GM18868 (cell line): ENCODE measurements around the gene KPTN.

ENCODE experiments used
- ATAC-seq: cut with Tn5 transposase; IDR thresholded peaks from one replicate; pipeline ENCODE4 v1.9.1; 2021; ENCODE audit warnings: mild to moderate bottlenecking, moderate library complexity; ENCODE audit not compliant: unreplicated experiment

KPTN gene

DNA sequence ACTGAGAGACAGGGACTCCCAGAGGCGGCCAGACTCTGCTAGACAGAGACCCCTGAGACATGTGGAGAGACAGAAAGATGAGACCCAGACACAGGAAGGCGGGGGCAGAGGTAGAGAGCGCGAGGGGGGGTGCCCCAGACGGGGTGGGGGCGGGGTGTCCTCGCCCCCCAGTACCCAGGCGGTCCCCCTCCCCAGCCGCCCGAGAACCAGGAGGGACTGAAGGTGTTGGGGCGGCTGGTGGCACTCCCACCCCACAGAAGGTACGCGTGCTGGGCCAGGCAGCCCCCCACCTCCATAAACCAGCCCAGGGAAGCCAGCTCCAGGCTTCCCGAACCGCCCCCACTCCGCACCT, 12.7 kb downstream of the KPTN start:
- ATAC-seq: no peak

DNA sequence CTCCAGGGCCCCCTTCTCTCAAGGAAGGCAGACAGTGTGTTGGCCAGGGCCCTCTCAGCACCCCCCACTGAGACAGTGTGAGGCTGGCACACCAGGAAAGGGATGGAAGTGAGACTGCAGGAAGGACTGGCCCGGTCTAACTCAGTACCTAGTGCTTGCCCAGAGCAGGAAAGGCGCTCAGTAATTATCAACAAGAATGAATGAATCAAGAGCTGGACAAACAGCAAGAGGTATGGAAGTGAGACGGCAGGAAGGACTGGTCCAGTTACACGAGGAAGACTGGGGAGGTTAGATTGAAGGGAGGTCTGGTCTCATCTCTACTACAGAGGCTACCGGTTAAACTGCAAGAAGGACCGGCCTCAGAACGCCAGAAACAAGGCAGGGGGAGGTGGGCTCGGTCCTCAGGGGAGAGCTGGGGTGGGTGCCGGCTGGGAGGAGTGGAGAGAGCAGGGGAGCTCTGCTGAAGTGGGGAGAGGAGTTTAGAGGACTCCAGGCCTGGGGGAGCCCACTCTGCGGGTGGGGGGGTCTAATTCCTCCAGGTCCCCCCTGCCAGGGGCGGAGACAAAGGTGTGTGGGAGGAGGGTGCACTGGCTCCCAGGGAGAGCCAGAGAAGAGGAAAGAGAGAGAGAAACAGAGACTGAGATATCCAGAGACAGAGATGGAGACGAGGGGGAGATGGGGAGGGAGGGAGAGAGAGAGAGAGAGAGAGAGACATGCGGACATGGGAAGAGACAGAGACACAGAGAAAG, 13.4 kb downstream of the KPTN start:
- ATAC-seq: no peak

DNA sequence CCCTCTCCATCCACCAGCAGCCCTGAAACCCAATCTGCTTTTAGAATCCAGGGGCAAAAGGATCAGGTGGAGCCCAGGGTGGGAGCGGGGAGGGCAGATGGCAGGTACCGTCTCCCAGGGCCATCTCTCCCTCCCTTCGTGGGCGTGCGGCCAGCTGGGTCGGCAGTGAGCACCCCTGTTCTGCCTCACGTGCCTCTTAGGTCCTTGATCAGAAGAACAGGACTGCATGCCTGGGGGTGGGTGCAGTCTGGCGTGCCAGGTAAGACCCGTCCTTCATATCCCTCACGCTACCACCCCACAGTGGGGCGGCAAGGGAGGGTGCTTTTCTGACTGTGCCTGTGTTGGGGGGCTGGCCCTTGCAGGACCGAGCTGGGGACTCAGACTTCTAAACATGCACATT, 14.3 kb downstream of the KPTN start:
- no peak for ATAC-seq

DNA sequence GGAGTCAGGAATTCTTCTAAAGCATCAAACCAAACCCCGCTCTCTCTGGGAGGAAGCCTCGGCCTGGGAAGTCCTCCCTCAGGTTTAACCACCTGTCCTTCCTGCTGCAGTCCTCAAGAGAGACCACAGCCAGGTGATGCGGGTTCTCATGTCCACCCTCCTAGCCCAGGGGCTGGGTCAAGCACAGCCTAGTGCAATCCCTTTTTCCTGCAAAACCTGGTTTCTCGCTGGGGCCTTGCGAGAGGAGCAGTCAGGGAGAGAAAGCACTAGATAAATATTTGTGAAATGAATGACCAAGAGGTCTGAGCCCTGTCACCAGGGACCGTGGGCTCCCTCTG, 14.7 kb downstream of the KPTN start:
- no peak for ATAC-seq

DNA sequence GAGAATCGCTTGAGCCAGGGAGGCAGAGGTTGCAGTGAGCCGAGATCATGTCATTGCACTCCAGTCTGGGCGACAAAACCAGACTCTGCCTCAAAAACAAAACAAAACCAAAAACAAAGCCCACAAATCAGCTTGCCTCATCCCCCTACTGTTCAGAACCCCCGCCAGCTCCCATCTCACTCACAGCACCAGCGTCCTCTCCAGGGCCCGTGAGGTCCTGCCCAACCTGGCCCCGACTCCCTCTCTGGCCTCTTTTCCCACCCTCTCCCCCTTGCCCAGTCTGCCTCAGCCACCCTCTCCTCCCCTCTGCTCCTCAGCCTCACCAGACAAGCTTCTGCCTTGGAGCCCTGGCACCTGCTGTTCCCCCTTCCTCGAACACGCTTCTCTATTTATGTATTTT, 16.1 kb downstream of the KPTN start:
- no peak for ATAC-seq

DNA sequence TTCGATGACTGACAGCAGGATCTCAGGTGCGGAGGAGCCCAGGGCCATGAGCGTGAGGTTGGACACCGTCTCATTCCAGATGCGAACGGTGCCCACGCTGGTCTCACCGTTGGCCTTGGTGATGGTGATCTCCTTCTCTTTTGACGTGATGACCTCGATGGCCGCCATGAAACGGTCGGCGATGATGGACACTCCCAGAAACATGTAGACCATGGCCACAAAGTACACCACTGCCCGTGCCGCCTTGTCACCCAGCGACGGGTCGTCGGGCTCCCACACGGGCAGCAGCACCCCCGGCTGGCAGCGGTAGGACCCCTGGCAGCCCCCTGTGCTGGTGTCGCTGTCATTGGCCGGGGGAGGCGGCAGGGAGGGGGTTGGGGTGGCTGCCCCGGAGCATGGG, 18.1 kb downstream of the KPTN start:
- no peak for ATAC-seq

DNA sequence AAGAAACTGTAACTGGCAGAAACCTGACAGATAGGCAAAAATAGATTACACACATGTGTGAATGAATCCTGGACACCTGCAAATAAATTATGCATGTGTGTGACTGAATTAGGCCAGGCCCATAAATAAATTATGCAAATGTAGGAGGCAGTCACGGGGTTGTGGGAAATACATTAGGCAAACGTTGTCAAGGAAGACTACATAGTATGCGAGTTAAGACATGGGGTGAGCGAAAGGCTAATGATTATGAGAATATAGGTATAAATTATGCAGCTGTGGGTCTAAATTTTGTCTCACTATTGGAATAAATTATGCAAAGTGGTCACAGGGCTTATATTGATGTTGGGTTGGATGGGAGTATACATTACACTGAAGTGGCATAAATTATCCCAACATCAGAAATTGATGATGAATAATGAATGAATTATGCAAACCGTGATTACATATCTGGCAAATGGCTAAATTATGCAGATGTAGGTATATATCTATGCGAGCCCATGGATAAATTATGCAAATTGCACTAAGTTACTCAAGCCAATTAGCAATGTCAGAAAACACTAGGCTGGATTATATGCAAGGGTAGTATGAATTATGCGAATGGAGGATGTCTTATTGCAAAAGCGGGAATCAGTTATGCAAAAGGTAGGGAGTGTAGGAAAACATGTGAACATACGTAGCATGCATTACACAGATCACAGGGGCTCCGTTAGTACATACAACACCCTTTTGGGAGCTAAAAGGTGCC, 19.2 kb downstream of the KPTN start:
- no peak for ATAC-seq

DNA sequence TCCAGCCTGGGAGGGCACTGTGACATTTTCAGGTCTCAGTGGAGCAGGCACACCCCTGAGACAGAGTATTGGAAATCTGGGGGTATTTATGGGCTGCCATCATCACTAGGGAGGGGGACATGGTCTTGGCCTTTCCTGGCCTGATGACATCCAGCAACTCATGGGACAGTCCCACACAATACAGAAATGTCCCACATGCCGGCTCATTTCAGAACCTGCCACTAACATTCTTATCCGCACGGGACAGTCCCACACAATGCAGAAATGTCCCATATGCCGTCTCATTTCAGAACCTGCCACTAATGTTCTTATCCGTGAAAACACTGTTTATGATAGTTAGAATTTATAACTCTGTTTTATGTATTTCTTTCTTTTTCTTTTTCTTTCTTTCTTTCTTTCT, 22.1 kb downstream of the KPTN start:
- no peak for ATAC-seq

DNA sequence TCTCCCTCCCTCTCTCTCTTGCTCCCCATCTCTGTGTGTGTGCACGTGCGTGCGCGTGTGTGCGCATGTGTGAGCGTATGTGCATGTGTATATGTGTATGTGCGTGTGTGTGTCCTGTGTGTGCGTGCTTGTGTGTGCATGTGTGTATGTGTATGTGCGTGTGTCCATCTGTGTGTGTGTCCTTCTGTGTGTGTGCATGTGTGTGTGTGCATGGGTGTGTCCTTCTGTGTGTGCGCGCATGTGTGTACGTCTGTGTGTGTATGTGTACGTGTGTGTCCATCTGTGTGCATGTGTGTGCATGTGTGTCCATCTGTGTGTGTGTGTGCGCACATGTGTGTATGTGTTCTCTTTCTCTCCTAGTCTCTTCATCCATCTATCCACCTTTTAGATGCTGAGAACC, 24.5 kb downstream of the KPTN start:
- ATAC-seq: no peak

DNA sequence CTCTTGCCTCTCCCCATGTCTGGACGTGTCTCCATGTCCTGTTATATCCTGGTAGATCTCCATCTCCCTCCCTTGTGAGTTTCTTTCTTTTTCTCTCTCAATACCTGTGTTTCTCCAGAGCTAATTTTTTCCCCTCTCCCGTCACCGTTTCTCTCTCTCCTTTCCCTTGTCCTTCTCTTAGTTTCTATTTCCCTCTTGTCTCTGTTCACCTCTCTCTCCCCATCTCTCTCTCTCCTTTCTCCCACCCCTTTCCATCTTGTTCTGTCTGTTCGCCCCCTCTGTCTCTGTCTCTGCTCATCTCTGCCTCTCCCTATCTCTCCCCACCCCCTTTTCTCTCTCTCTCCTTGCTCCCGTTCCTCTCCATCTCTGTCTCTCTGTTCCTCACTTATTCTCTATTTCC, 25.3 kb downstream of the KPTN start:
- ATAC-seq: no peak

DNA sequence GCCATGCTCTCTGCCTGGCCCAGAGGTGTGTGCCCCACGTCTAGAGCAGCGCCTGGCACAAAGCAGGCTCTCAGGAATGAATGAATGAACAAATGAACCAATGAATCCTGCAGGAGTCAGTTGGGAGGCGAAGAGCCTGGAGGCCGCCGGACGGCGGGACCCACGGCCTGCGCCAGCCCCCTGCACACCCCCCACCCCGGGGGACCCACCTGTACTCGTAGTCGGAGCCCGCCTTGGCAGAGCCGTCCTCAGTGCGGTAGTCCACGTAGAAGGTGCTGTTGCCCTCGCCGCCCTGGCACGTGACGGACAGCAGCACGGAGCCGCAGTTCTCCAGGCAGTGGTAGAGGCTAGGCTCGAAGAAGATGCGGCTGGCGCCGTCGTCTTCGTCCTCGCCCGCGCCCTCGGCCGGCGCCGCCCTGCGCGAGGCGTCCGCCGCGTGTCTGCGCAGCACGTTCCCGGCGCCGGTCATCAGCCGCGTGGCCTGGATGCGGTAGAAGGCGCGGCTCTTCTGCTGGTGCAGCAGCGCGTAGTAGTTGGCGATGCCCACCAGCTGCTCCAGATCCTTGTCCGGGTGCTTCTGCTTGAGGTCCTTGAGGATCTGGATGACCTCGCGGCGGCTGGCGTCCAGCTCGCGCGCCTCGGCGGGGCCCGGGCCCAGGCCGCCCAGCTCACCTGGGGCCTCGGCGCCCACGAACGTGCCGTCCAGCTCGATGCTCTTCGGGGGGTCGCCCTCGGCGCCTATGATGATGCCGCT, 27.1 kb downstream of the KPTN start:
- no peak for ATAC-seq

DNA sequence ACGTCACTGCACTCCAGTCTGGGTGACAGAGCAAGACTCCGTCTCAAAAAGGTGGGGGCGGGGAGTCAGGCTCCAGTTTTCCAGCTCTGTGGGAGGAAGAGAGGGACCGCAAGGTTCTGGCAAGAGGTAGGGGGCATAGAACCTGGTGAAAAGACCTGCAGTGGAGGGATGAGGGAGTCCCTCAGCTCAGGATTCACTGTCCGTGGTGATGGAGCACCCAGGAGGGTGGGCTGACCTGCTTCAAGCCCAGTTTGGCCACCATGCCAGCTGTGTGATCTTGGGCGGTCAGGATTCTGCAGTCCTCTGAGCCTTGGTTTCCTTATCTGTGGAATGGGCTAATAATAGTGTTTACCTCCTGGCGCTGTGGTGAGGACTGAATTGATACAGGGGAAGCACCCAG, 33.5 kb downstream of the KPTN start:
- ATAC-seq: no peak

DNA sequence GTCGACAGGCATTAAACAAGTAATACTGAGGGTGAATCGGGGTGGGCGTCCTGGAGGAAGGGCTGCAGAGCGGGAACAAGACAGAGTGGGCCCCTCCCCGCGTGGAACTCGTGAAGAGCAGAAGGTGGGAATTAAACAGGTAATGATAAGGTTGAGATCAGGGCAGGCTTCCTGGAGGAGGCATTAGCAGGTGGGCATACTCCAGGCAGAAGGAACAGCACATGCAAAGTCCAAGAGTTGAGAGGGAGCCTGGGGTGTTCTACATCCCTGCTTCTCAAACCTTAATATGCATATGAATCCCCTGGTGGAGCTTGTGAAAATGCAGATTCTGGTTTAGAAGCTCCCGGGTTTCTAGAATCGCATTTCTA, 35.7 kb downstream of the KPTN start:
- ATAC-seq: no peak

DNA sequence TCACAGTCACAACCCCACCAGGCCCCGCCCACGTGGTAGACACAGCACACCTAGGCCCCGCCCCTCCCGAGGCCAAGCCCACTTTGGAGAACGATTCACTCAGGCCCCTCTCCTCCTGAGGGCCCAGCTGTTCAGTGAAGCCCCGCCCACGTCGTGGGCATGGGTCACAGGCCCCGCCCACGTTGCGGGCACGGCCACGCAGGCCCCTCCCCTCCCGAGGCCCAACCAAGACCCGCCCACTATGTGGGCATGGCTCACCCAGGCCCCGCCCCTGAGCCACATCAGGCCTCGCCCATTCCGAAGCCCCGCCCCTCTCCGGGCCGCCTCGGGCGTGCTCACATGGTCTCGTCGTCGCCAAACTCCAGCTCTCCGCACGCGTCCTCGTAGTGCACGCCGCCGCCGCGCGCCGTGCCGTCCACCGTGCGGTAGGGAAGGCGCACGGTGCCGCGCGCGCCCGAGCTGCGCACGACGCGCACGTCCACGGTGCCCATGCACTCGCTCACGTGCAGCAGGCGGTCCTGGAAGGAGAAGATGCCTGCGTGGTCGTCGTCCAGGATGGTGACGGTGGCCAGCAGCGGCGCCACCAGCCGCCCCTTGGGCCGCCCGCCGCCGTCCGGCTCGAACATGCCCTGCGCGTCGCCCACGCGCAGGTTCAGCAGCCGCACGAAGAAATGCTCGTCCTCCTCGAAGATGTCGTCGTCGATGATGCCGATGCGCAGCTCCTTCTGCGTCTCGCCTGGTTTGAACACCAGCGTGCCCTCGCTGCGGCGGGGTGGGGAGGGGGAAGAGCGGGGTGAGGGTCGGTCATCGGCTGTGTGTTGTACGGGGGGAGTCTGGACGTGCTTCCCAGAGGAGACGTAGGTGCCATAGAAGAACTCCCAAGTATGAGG, 36.3 kb downstream of the KPTN start:
- no peak for ATAC-seq

DNA sequence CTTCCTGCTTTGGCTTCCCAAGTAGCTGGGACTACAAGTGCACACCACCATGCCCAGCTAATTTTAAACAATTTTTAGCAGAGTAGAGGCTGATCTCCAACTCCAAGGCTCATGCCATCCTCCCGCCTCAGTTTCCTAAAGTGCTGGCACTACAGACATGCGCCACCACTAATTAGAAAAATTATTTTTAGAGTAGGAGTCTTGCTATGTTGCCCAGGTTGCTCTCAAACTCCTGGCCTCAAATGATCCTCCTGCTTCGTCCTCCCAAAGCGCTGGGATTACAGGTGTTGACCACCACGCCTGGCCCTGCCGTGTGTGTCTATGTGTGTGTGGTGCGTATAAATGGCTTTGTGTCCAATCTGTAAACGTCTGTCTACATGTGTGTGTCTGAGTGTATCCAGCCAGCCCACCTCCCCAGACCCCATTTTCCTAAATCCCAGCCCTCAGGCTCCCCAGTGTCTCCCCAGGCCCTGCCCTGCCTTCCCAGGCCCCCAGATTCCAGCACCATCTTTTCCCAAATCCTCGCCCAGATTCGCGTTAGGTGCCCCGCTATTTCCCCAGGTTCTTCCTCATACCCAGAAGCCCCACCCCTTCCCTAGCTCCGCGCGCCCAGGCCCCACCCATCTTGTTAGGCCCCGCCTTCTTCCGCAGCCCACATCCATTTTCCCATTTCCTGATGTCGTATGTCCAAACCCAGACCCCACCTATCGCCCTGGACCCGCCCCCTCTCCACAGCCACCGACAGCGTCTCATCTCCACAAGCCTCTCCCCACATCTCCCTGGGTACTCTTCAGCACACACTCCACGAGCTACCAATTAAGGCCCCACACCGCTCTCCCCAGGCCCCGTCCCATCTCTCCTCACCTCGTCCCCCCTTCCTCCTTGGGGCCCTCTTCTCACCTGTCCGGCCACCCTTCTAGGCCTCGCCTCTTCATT, 37.2 kb downstream of the KPTN start:
- ATAC-seq: no peak

DNA sequence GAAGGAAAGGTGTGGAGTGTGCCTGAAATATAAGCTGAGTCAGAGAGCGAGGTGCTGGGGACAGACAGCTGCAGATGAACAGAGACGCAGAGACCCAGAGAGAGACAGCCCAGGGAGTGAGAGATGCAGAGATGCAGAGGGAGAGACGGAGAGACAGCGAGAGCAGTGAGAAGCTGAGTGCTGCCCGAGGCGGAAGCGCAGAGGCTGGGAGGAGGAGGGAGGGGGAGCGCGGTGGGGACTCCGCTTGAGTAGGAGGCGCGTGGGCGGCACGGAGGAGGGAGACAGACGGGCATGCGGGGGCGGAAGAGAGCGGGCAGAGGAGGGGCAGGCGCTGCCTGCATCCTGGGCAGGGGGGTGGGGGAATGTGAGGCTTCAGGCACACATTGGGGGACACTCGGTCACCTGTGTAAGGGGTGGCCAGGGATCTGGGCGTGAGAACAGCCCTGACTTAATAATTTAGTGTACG, 38.0 kb downstream of the KPTN start:
- ATAC-seq: no peak

DNA sequence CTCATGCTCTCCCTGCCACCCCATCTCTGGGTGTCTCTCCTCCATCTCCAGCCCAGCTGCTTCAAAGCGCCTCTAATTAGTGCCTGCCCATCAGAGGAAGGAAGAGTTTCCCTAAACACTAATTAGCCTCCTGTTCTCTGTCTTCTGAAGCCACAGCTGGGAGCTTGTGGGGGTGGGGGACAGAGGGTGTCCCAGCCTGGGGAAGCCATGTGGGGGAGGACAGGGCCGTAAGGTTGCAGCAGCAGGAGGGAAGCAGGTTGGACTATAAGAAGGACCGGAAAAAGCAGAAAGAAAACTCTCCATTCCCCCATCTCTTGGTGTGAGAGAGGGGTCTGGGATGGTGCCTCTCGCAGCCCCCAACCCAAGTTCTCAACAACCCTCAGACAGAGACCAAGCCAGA, 38.5 kb downstream of the KPTN start:
- ATAC-seq: no peak

DNA sequence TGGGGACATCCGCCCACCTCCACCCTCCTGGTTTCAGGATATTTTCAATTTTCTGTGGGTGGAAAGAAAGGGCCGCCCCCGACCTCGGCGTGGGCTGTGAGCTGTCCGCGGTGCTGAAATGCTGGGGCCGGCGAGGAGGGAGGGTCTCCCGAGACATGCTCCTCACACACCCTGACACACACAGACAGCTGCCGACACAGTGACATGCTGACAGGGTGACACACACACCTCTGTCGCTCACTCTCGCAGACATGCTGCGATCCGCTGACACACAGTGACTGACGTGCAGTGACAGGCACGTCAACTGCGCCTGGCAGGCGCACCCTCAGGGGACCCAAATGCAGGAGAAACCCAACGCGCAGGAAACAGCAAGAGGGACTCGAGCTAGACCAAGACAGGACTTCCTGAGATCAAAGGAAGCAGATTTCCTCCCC, 39.6 kb downstream of the KPTN start:
- ATAC-seq: no peak

DNA sequence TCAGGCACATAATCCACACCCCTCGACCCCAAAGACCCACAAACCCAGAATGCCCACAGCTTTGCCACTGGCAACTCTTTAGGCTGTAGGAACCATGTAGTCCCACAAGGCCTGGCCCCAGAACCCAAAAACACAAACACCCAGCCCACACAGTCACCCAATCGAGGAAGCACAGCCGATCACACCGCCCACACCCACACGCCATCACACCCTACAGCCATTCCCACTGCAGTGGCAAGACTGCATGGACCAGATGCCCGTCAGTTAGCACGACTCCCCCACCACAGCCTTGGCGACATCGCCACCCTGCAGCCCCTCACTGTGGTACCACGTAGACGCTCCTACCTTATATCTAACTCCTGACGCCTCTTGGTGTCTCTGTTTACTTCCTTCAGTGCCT, 40.7 kb downstream of the KPTN start:
- no peak for ATAC-seq

DNA sequence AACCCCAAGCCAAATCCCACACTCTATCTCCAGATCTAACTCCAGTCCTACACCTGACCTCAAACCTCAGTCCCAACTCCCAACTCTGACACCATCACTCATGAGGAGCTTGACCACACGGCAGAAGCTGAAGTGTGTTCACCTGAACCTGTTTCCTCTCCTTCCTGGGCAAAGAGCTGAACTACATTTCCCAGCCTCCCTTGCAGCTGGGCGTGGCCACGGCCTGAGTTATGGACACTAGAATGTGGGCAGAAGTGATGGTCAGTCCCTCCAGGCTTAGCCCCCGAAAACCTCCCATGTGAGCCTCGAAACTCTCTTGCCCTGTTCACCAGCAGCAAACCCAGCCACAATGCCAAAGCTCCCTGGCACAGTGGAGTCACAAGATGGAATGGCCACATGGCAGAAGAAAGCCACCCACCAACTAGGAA, 45.2 kb downstream of the KPTN start:
- no peak for ATAC-seq
